Measurements from ENCODE around the gene ZNF324.
"Not testable (repeated sequence)": the region's sequence is repeated elsewhere in the genome, so short reads cannot be mapped to it uniquely, and the experiment has no call there.

Gene ZNF324

DNA sequence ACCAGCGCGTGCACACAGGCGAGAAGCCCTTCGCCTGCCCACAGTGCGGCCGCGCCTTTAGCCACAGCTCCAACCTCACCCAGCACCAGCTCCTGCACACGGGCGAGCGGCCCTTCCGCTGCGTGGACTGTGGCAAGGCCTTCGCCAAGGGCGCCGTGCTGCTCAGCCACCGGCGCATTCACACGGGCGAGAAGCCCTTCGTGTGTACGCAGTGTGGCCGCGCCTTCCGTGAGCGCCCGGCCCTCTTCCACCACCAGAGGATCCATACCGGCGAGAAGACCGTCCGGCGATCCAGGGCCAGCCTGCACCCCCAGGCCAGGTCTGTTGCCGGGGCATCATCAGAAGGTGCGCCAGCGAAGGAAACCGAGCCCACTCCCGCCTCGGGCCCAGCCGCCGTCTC lies 4.9 kb downstream of the ZNF324 start:
- no peak for DNase-seq (ENCODE audit: low read depth in 2 of 2)

DNA sequence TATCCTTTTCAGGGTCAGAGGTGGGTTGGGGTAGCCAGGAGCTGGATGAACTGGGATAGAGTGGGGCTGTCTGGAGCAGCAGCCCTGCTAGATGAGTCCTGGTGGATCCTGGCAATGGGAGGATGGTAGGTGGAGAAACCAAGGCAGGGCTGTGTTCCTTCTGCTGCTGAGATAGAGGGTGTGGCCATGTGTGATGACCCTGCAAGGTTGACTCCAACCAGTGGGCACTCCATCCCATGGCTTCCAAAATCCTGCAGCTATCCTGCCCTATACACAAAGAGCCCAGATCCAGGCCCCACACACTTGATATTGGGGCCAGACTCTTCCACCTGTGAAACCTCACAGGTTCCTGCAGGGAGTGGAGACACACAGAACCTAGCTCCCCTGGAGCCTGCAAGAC lies 6.9 kb downstream of the ZNF324 start:
- DNase-seq (ENCODE audit: low read depth in 2 of 2) = no peak

DNA sequence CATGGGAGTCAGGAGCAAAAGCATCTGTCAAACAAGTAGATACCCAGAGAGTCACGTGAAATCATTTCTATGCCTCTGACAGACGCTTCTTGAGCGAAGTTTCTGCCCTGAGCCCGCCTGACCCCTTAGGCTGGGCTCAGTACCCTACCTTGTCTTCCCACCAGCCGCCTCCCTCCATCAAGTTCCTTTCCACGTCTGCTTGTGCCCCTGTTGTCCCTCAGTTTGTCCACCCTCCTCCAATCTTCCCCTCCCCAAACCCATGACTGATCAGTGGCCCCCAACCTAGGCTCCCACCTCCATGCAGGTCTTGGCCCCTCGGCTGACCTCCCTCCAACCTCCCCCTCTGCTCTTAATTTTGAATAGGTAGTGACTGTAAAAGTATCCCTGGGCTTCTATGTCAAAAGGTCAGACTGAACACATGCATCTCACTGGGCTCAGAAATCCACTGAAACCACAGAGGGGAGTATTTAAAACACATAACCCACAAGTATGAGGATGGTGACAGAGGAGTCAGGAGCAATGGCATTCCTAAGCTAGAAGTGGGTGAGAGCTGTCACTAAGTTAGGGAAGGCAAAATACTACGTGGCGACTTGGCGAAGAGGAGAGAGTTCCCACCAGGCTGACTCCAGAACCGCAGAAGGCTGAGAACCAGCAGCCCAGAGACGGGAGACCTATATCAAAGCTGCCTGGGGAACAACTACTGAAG lies 7.6 kb downstream of the ZNF324 start:
- no peak for DNase-seq (ENCODE audit: low read depth in 2 of 2)

DNA sequence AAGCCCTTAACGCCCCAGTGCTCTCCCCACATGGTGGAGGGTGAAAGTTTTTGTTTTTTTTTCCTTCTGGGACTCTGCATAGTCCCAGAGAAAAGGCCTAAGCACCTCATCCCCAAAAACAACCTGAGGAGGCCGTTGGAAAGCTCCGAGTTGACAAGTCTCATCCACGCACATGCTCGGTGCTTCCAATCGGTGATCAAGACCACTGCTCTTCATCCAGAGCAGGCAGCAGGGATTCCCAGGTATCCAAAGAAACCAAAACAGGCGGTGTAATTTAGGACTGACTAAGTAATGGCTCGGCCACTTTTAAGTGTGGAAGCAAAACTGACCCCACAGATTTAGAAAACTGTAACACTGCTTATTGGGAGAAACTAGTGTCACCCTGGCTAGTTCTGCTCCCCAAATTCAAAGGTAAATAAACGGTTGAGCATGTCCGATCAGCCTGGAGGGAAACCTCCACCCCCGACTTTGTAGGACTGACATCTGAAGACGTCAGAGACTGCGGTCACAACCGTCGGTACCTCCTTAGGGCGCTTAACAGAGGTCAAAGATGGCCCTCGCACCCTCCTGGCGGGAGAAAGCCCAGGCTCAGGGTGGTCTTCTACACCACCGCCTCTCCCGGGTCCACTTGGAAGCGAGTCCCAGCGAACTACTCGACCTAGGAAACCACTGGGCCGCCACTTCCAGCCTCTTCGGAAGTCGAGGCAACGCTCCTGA lies 8.3 kb downstream of the ZNF324 start:
- no peak for DNase-seq (ENCODE audit: low read depth in 2 of 2)

DNA sequence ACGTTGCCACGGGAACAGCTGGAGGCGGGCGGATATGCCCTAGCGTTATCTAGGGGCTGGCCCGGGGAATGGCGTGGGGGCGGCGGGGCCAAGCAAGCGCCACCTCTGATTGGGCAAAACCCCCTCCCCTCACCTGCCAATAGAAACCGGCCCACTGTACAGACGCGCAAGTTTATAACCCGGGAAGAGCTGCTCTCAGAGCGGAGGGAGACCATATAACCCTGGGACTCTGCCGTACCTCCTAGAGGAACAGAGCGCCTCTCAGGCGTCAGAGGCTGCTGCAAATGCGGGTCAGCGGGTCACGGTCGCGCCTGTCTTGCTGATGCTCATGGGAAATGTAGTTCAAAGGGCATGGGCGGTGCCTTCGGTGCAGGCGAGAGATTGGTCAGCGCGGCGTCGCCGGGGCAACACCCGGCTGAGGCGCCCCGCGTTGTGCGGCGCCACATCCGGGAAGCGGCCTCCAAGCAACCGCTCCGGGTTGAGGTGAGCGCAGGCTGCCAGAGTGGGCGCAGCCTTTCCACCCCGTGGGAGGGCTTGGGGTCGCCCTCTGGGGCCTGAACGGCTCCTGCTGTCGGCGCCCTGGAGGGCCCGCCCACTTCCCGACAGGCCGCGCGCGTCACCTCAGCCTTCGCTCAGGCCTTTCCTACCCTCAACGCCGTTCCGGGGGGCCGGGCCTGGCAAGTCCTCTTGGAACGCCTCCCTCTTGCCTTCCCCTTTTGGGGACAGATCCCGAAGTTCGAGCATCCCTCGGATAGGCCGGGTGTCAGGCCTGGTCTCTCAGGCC lies 9.0 kb downstream of the ZNF324 start, which contains the start of gene ZNF446:
Gene ZNF446, plus strand, starts transcription at position 639 of the 784 bp plus-strand sequence. CDS start 867 bp downstream, outside the sequence.
- DNase-seq (ENCODE audit: low read depth in 2 of 2) = peak; percentile 94 to 96

DNA sequence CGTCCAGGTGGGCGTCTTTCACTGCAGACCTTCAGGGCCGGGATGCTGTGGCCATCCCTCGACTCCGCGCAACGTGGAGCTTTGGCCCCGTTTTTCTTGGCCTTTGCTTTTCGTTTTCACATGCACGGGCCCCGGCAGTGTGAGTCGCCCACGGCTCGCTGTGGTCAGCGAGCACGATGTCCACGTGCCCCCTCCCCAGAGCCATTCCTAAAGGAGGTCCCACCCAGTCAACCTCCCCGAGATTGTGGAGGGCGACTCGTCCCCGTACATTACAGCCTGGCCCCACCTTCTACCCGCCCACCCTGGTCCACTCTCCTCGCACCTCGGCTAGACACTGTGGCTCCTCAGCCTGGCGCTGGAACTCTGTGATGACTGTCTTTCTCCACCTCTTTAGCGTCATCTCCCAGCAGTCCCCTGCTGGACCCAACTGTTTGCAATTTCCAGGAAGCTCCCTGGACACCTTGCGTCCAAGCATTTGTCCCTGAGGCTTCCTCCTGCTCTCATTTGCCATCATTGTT lies 9.7 kb downstream of the ZNF324 start:
- DNase-seq (ENCODE audit: low read depth in 2 of 2) = no peak

DNA sequence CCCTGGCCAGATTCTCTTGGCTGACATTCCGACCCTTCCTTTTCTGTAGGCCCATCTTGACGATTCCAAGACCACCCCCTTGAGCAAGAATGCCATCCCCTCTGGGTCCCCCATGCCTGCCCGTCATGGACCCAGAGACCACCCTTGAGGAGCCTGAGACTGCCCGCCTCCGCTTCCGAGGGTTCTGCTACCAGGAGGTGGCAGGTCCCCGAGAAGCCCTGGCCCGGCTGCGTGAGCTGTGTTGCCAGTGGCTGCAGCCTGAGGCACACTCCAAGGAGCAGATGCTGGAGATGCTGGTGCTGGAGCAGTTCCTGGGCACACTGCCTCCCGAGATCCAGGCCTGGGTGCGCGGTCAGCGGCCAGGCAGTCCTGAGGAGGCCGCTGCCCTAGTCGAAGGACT lies 10.2 kb downstream of the ZNF324 start:
- DNase-seq (ENCODE audit: low read depth in 2 of 2) = no peak

DNA sequence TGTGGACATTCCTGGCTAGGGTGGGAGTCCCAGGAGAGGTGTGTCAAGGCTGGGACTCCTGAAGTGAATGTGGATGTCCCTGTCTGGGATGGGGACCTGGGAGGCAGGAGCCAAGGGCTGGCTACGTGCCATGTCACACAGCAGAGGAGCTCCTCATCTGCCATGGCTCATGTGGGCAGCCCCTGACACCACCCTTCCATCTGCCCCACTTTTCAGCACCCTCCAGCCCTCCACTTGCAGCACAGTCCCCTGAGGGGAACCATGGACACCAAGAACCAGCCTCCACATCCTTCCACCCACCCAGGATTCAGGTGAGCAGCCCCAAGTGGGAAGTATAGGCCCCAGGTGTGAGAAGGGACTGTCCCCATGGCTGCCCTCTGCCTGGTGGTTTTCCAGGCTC lies 11.0 kb downstream of the ZNF324 start:
- DNase-seq (ENCODE audit: low read depth in 2 of 2) = no peak

DNA sequence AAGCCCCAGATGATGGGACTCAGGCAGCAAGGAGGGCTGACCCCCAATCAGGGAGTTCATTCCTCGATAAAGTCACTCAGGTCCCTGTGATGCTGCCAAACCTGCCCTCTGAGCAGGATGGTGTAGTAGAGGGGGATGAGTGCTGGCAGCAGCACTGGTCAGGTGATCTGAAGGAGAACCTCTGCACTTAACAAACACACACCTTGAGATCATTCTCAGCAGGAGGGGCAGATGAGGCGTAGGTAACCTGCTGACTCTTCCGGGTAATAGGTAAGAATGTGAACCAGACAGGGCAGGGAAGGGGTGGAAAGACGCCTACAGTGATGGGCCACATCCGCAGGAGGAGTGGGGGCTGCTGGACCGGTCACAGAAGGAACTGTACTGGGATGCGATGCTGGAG lies 12.4 kb downstream of the ZNF324 start:
- no peak for DNase-seq (ENCODE audit: low read depth in 2 of 2)

DNA sequence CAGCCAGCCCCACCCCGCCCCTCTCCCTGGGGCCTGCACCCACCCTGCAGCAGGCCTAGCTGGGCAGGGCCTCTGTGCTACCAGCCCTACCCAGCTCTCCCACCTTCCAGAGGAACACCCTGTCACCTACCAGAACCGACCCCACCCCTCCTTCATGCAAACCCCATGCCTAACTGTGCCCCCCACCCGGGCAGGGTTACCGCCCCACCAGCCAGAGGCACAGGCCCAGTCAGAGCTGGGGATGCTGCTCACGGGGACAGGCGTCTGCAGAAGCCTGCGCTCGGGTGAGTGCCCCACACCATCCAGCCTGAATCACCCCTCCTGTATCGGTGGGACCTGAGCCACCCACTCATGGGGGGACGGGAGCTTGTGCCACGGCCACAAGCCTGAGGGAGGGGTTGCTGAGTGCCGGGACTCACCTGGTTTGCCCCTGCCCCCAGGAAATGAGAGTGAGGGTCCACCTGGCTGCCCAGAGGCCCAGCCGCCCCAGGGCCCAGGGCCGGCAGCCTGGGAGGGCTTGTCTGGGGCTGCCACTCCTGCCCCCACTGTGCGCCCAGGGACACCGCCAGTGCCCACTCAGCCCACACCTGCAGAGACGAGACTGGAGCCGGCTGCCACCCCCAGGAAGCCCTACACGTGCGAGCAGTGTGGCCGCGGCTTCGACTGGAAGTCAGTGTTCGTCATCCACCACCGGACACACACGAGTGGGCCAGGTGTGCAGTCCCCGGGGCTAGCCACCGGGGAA lies 13.0 kb downstream of the ZNF324 start:
- DNase-seq (ENCODE audit: low read depth in 2 of 2) = no peak

DNA sequence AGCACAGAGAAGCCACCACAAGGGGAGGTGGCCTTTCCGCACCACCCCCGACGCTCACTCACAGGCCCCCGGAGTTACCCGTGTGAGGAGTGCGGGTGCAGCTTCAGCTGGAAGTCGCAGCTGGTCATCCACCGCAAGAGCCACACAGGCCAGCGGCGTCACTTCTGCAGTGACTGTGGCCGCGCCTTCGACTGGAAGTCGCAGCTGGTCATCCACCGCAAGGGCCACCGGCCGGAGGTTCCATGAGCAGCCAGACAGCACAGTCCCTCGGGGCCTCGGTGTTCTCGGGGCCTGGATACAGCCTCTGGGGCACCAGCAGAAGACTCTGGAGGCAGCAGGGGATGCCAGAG lies 13.6 kb downstream of the ZNF324 start:
- no peak for DNase-seq (ENCODE audit: low read depth in 2 of 2)

DNA sequence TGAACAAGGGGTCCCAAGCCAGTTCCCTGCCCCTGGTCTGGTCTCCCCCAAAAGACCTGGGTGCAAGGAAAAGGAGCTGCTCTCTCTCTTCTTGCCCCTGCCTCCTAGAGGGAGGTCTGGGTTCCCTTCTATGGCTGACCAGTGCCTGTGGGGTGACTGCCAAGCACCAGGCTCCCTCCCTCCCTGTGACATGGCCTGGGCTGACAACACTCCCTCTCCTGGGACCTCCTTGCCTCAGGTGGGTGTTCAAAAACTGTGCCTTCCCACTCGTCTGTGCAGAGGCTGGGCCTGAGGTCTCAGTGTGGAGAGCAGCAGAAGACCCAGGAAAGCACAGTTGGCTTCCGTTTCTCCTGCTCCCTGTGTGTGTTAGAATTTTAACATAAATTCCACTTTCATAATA lies 14.0 kb downstream of the ZNF324 start:
- DNase-seq (ENCODE audit: low read depth in 2 of 2) = no peak

DNA sequence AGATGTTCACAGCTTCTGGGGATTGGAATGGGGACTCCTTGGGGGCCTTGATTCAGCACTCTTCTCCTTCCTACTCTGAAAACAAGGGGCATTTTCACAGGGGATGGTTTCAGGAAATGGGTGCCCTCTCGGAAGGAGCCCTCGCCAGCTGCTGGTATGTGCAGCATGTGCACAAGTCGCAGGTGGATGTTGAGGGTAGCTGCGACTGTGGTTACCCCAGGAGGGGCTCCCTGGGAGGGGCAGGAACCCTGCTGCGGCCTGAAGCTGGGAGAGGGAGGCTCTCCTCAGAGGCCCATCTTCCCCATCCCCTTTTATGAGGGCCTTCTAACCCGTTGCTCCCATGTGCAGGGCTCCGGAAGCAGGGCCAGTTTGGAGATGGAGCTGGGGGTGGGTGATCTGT lies 15.5 kb downstream of the ZNF324 start:
- no peak for DNase-seq (ENCODE audit: low read depth in 2 of 2)

DNA sequence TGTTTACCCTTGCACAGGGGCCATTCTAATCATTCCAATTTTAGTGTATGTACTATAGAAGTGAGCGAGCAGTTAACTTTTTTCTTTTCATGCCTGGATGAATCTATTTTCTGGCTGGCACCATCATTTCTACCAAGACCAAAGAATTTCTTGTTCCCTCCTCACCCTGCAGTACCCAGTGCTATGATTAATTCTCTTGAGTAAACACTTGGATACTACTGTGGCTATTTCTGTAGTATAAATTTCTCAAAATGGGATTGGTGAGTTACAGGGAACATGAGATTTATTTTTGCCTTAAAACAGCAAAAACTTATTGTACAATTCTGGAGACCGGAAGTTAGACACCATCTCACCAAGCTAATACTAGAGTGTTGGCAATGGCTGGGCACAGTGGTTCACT lies 16.9 kb downstream of the ZNF324 start:
- DNase-seq (ENCODE audit: low read depth in 2 of 2) = no peak

DNA sequence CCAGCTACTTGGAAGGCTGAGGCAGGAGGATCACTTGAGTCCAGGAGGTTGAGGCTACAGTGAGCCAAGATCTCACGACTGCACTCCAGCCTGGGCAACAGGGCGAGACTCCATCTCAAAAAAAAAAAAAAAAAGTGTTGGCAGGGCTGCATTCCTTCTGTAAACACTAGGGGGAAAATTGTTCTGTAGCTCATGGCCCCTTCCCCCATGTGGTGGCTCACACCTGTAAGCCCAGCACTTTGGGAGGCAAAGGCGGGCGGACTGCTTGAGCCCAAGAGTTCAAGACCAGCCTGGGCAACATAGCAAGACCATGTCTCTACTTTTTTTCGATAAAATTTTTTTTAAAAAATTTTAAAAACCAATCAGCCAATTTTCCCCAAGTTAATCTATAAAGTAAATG lies 17.5 kb downstream of the ZNF324 start:
- not testable (repeated sequence) for DNase-seq (ENCODE audit: low read depth in 2 of 2)

DNA sequence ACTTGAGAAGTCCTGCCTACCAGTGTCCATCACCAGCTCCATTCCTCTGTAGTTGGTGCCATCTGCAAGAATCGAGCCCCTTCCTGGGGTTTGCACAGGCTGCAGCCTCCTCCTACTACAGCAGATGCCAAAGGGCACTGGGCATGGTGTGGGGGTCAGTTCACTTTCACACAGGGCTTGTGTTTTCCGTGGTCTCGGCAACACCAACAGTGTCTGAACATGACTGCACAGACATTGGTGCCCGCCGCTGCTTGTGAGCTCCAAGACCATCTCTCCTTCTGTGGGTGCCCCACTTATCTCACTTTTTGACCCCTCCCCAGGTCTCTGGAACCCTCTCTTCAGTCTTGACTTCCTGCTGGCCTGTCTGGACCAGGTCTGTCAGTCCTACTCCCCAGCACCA lies 24.5 kb downstream of the ZNF324 start:
- DNase-seq (ENCODE audit: low read depth in 2 of 2) = no peak

DNA sequence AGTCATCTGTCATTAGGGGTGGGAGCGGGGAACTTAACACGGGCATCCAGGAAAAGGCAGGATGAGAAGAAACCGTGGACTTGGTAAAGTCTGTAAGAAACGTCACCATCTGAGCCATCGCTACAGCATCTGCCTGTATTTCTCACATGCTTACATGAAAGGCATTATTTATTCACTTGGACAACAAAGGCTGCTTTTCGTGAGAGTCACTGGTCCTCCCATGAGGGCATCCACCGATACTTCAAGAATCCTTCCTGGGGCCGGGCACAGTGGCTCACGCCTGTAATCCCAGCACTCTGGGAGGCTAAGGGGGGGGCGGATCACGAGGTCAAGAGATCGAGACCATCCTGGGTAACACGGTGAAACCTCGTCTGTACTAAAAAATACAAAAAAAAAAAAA lies 25.4 kb downstream of the ZNF324 start:
- DNase-seq (ENCODE audit: low read depth in 2 of 2) = no peak

DNA sequence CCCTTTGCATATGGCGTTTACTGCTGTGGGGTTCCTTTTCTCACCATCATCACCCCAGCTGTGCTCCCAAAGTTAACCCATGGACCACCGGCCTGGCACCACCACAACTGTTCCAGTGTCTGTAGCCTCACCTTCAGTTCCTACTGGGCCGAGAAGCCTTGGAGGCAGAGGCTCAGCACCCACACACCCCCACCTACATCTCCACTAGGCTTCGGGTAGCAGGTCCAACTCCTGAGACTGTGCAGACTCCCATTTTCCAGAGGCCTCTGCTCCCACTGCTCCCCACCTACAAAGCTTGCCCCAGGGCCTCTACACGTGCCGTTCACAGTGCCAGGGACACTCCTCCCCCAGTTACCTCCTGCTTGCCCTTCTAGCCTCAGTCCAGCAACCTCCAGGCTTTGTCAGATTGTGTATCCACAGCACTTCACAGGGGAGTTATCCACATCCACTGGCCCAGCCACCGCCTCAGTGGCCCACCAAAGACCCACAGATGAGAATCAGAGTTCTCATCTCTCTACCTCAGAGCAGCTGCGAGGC lies 30.8 kb downstream of the ZNF324 start:
- DNase-seq (ENCODE audit: low read depth in 2 of 2) = no peak

DNA sequence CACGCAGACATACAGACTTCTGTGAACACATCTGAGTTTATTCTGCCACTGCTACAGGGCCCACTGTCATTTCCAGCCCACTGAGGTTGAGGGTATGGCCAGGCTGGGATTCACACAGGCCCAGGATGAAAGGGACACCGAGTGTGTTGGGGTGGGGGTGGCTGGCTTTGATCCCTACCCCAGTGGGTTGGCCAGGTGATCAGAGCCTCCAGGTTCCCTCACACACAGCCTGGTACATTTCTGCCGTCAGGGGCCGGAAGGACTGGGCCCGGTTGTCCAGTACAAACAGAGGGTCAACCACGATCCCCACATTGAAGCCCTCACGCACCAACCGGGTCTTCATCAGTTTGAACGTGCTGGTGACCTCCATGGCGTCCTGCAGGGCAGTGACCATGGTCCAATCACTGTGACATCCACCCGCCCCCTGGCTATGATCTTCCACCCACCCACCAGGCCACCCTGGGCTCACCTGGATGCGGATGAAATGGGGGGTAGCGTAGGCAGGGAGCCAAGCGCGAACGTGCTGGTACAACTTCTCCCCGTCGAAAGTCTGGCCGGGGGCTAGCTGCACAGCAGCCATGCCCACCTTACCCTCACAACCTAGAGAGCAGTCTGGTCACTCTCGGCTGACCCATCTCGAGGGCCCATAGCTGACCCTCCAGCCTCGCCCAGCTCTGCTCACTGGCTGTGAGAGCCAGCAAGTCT lies 31.6 kb downstream of the ZNF324 start:
- DNase-seq (ENCODE audit: low read depth in 2 of 2) = no peak

DNA sequence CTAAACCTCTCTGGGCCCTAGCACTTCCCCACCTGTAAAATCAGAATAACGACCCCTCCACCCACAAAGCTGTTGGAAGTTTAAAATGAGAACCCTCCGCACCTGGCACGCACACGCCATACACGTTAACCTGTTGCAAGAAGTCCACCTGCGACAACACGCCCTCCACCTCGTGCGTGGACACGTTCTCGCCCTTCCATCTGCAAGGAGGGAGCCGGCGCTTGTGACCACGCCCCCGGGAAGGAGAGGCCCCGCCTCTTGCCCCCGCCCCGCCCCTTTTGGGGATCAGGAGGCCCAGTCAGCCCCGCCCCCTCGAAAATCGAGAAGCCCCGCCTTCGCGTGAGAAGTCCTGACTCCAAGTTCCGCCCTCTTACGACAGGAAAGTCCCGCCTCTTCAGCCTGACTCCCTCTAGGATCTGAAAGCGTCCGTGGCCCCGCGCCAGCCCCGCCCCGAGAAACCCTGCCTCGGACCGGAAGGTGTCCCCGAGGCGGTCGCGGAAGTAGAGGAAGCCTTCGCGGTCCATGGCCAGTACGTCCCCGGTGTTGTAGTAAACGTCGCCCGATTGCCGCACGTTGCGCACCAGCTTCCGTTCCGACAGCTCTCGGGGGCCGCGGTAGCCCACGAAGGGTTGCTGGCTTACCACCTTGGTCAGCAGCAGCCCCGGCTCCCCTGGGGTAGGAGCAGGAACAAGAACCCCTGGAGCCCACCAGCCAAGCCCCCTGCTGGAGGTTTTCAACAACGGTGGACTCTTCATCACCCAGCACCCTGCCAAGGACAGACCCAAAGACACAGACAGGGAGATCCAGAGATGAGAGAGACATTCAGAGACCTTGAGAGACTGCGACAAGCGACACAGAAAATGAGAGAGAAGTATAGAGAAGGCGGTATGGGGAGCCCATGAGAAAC lies 32.4 kb downstream of the ZNF324 start:
- DNase-seq (ENCODE audit: low read depth in 2 of 2) = peak; percentile 91 to 94

Measured in stimulated activated CD8-positive, alpha-beta memory T cell treated with anti-CD3 and anti-CD28 coated beads, Interleukin-7, amount 100 ng/mL, for 4 hours (primary cell).